DOHH2 (cell line): ENCODE results near the gene SRGAP2C.
"Not testable (repeated sequence)": the region's sequence is repeated elsewhere in the genome, so short reads cannot be mapped to it uniquely, and the experiment has no call there.

Experiments
- H3F3A ChIP-seq: fragments of 200-600 bp; sonication (generic), shearing (Covaris generic); 2 replicates; pipeline ENCODE4 v1.6.0; 2016; ENCODE audit warnings: antibody characterized with exemption, mild to moderate bottlenecking; ENCODE audit not compliant: control insufficient read depth, insufficient read depth
- H3K27ac ChIP-seq: fragments of 200-600 bp; sonication (generic); 2 replicates; pipeline ENCODE4 v1.5.1; 2014; ENCODE audit warnings: low read depth, mild to moderate bottlenecking, low read length, moderate library complexity
- H3K27me3 ChIP-seq: fragments of 200-600 bp; sonication (generic); 2 replicates; pipeline ENCODE4 v1.6.1; 2014; ENCODE audit warnings: mild to moderate bottlenecking, low read length, mixed read lengths; ENCODE audit not compliant: control insufficient read depth
- H3K36me3 ChIP-seq: fragments of 200-600 bp; sonication (generic); 2 replicates; pipeline ENCODE4 v1.6.1; 2014; ENCODE audit warnings: mild to moderate bottlenecking, low read length, moderate library complexity, mixed read lengths; ENCODE audit not compliant: control insufficient read depth
- H3K4me1 ChIP-seq: fragments of 200-600 bp; sonication (generic); 2 replicates; pipeline ENCODE4 v1.6.1; 2014; ENCODE audit warnings: mild to moderate bottlenecking, low read length, mixed read lengths; ENCODE audit not compliant: control insufficient read depth
- H3K4me2 ChIP-seq: fragments of 200-600 bp; sonication (generic); 2 replicates; pipeline ENCODE4 v1.6.0; 2014; ENCODE audit warnings: mild to moderate bottlenecking, low read length, moderate library complexity
- H3K4me3 ChIP-seq: fragments of 200-600 bp; sonication (generic); 2 replicates; pipeline ENCODE4 v1.5.1; 2014; ENCODE audit warnings: mild to moderate bottlenecking, low read length, mixed read lengths
- H3K79me2 ChIP-seq: fragments of 200-600 bp; sonication (generic); 2 replicates; pipeline ENCODE4 v1.6.1; 2014; ENCODE audit warnings: mild to moderate bottlenecking, low read length, mixed read lengths; ENCODE audit not compliant: control insufficient read depth
- H3K9me2 ChIP-seq: fragments of 200-600 bp; sonication (generic); replicated peaks from 2 replicates; pipeline ENCODE4 v1.6.1; 2014; ENCODE audit warnings: mild to moderate bottlenecking, low read length, mixed read lengths; ENCODE audit not compliant: control insufficient read depth
- H3K9me3 ChIP-seq: fragments of 200-600 bp; sonication (generic); 2 replicates; pipeline ENCODE4 v1.6.1; 2014; ENCODE audit warnings: antibody characterized with exemption, low read length, mixed read lengths; ENCODE audit not compliant: control insufficient read depth, insufficient read depth
- H4K20me1 ChIP-seq: fragments of 200-600 bp; sonication (generic); 2 replicates; pipeline ENCODE4 v1.6.0; 2014; ENCODE audit warnings: low read depth, mild to moderate bottlenecking, antibody characterized with exemption, low read length, moderate library complexity; ENCODE audit not compliant: control insufficient read depth, insufficient read depth

SRGAP2C gene

DNA sequence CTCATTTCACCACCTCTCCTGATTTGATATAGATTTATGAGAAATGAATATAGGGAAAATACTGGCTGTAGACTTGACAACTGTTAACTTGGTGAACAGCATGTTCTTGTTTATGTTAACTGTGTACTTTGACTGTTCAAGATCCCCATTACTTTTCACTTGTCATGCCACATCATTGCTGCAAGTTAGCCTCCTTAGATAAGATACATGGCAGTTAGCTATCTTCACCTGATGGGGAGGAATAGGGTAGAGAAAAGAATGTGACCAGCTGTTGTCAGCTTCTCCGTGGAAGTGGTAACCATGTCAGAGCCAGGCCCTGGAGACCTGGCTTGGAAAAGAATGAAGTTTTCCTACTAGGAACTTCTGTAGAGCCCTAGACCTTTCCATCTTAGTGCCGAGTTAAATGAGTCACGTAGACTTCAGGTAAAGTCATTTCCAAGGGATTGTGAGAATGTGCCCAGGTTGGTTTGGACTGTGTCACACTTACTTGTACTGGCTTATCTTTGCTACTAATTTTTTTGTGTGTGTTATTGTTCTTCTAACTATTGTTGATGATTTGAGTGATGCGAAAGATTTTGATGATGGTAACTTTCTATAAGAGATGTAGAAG lies 41.6 kb downstream of the SRGAP2C start:
- not testable (repeated sequence) for H3F3A ChIP-seq, H3K36me3 ChIP-seq, H3K4me2 ChIP-seq, H3K27ac ChIP-seq, H3K9me2 ChIP-seq, H3K9me3 ChIP-seq, H3K79me2 ChIP-seq, H3K4me3 ChIP-seq, H4K20me1 ChIP-seq, H3K27me3 ChIP-seq, H3K4me1 ChIP-seq

DNA sequence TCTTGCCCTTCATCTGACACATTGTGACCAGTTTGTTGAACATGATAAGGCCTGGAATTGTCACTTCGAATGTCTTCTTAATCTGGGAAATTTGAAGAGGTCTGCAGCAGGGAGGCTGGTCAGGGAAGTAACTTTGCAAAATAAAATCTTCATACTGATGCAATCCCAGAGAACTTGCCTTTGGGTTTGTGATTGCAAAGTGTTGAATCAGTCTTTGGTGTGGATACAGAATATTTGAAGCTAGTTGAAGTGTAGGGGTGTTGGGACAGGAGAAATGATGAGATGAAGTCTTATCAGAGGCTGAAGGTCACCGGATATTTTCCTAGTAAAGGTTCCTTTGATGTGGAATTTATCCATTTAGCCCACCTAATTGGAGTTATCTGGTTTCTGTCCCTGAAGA lies 42.1 kb downstream of the SRGAP2C start:
- not testable (repeated sequence) for H3K79me2 ChIP-seq, H4K20me1 ChIP-seq, H3K27ac ChIP-seq, H3K4me1 ChIP-seq, H3K9me3 ChIP-seq, H3K4me3 ChIP-seq, H3K9me2 ChIP-seq, H3K36me3 ChIP-seq, H3F3A ChIP-seq, H3K4me2 ChIP-seq, H3K27me3 ChIP-seq

GRCh38 chr1:121227544-121228330 lies 43.0 kb downstream of the SRGAP2C start:
- H4K20me1 ChIP-seq, H3K4me1 ChIP-seq, H3K27me3 ChIP-seq, H3F3A ChIP-seq, H3K9me2 ChIP-seq, H3K4me3 ChIP-seq, H3K4me2 ChIP-seq, H3K36me3 ChIP-seq, H3K9me3 ChIP-seq, H3K79me2 ChIP-seq, H3K27ac ChIP-seq: not testable (repeated sequence)

DNA sequence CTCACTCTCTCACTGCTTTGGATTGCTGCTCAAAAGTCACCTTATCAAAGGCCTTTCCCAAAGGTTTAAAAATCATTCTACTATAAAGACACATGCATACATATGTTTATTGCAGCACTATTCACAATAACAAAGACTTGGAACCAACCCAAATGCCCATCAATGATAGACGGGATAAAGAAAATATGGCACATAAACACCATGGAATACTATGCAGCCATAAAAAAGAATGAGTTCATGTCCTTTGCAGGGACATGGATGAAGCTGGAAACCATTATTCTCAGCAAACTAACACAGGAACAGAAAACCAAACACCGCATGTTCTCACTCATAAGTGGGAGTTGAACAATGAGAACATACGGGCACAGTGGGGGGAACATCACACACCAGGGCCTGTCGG lies 45.9 kb downstream of the SRGAP2C start:
- not testable (repeated sequence) for H3K36me3 ChIP-seq, H3K9me3 ChIP-seq, H3K27ac ChIP-seq, H3K27me3 ChIP-seq, H3K79me2 ChIP-seq, H3F3A ChIP-seq, H3K4me3 ChIP-seq, H3K4me2 ChIP-seq, H3K9me2 ChIP-seq, H4K20me1 ChIP-seq, H3K4me1 ChIP-seq

- H3K36me3 ChIP-seq, H3K27me3 ChIP-seq, H3K4me1 ChIP-seq, H3K9me2 ChIP-seq, H3F3A ChIP-seq, H3K9me3 ChIP-seq, H3K4me2 ChIP-seq, H3K4me3 ChIP-seq, H4K20me1 ChIP-seq, H3K79me2 ChIP-seq: not testable (repeated sequence)
- peak overlapping the region; percentile 32; the same call in 1 of the 2 replicates for H3K27ac ChIP-seq
Observed at GRCh38 chr1:121232445-121233125, 47.8 kb downstream of the SRGAP2C start.

DNA sequence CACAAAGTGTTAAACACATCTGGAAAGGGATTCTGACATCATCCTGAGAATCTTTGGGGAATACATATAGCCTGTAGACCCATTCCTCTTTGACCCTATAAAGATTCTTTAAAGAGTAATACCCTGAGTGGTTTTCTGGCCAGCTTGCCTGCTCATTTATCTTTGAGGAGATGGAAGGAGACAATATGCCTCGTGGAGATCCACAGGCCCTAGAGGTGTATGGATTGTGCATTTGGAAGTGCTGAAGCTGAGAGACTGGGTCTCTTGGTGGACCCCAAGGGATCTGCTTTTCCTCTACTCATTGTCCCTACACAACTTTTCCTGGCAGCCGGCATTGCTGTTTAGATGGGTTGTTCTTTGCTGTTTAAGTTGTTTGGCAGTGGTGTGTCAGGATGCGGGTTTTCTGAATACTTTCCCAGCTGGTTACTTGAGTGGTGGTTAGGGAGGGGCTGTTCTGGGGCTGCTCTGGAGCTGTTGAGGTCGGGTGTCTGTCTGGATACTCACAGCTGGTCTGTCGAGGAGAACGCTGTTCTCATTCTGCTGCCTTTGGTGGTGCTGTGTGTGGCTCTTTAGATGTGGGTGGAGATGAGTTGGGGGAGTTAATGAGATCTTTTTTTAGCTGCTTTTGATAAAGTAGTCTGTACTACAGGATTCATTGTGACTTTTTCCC lies 49.5 kb downstream of the SRGAP2C start:
- H3K4me2 ChIP-seq, H3K27ac ChIP-seq, H3F3A ChIP-seq, H4K20me1 ChIP-seq, H3K4me3 ChIP-seq, H3K27me3 ChIP-seq, H3K4me1 ChIP-seq, H3K9me2 ChIP-seq, H3K79me2 ChIP-seq, H3K9me3 ChIP-seq, H3K36me3 ChIP-seq: not testable (repeated sequence)

DNA sequence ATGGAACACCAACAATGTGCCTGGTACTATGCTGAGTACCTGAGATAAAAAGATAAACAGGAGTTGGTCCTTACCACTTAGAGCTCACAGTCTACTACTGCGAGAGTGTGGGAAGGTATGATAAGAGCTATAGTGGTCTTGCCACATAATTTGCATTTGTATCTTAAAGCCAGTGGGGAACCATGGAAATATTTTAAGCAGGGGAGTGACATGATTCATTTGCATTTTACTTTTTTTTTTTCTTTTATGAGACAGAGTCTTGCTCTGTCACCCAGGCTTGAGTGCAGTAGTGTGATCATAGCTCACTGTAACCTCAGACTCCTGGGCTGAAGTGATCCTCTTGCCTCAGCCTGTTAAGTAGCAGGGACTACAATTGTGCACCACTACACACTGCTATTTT lies 53.6 kb downstream of the SRGAP2C start:
- not testable (repeated sequence) for H4K20me1 ChIP-seq, H3K9me2 ChIP-seq, H3K4me3 ChIP-seq, H3K4me1 ChIP-seq, H3K27ac ChIP-seq, H3K79me2 ChIP-seq, H3K27me3 ChIP-seq, H3K9me3 ChIP-seq, H3K36me3 ChIP-seq, H3F3A ChIP-seq
- peak overlapping the region; percentile 27; the same call in 1 of the 2 replicates for H3K4me2 ChIP-seq

DNA sequence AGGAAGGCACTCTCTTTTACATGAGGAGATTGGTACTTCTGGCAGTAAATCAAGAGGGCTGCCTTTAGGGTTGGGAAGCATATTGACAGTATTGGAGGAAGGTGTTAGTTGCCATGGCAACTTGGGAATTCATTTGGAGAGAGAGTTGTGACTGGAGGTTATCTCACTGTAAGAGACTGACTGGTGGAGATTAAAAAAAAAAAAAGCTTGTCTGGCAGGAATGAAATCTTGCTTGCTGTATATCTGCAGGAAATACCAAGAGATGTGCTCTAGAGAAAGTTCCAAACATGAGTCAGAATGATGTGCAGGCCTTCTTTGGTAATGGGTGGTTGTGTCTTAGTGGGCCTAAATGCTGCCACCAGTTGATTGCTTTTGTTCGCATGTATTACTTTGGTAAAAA lies 59.1 kb downstream of the SRGAP2C start:
- H3F3A ChIP-seq, H4K20me1 ChIP-seq, H3K4me2 ChIP-seq, H3K36me3 ChIP-seq, H3K79me2 ChIP-seq, H3K27ac ChIP-seq, H3K27me3 ChIP-seq, H3K4me3 ChIP-seq, H3K9me3 ChIP-seq, H3K4me1 ChIP-seq, H3K9me2 ChIP-seq: not testable (repeated sequence)
